BJ (cell line): ENCODE measurements around the gene LRRC41. TPM values are rescaled to one million over a fixed set of nuclear protein-coding genes. Genes with fewer than 3 reads are reported as not detected.
"Not testable (repeated sequence)": the region's sequence is repeated elsewhere in the genome, so short reads cannot be mapped to it uniquely, and the experiment has no call there.

ENCODE experiments used
- CTCF ChIA-PET: fragments of 350-600 bp; formaldehyde crosslinking; extraction: SDS; loops from one replicate; lab custom pipeline; 2021; ENCODE audit warnings: antibody characterized with exemption, inconsistent platforms; lab: Yijun Ruan, JAX
- POLR2A ChIA-PET: fragments of 300-600 bp; sonication (Branson Sonifier 250); formaldehyde crosslinking; extraction: SDS; loops from one replicate; lab custom pipeline; 2021; ENCODE audit warnings: antibody characterized with exemption; lab: Charles Lee
- DNase-seq: peaks from one replicate; pipeline ENCODE4 v3.0.0-alpha.2; 2011; ENCODE audit warnings: low read depth
- H3K27me3 ChIP-seq: 2 replicates; pipeline ENCODE4 v1.6.0; 2011; ENCODE audit warnings: low read length; ENCODE audit not compliant: control insufficient read depth, insufficient read depth
- H3K36me3 ChIP-seq: 2 replicates; pipeline ENCODE4 v1.5.1; 2011; ENCODE audit warnings: low read length; ENCODE audit not compliant: control insufficient read depth, insufficient read depth
- H3K4me3 ChIP-seq: 2 replicates; pipeline ENCODE4 v1.5.1; 2011; ENCODE audit warnings: low read depth, mild to moderate bottlenecking, control low read depth, low read length
- polyA plus RNA-seq: library from polyadenylated mRNA; depleted of rRNA; stranded (reverse); fragments of >200 nt; gene quantifications from 2 replicates; pipeline ENCODE4 v1.2.3, GENCODE V29; 2011
- TF ChIP-seq, protein P1 (sequence below): IDR thresholded peaks from 2 replicates; pipeline ENCODE4 v1.5.1; 2011; ENCODE audit warnings: low read depth, mild to moderate bottlenecking, control low read depth, inconsistent platforms, low read length, moderate library complexity; ENCODE audit not compliant: insufficient read depth

LRRC41 gene
- polyA plus RNA-seq, 1 experiment, result 101 TPM

GRCh38 chr1:46254668-46255067, 48.7 kb downstream of the LRRC41 start:
- ChIA-PET CTCF (interaction anchor here (1.0 to 1.5 kb wide), 4 partner anchors 8 to 79 kb away, joined by 3 to 4 read pairs (median 3); partner anchors contain the start of gene RAD54L), POLR2A (no interaction called here)
- Histone ChIP-seq H3K36me3 (no peaks in the 10 kb centered on the region; the same call in 1 of the 2 replicates), H3K27me3 (no peaks in the 10 kb centered on the region), H3K4me3 (no peak overlapping the region)
- no peak for DNase-seq
- TF ChIP-seq, protein P1, sequence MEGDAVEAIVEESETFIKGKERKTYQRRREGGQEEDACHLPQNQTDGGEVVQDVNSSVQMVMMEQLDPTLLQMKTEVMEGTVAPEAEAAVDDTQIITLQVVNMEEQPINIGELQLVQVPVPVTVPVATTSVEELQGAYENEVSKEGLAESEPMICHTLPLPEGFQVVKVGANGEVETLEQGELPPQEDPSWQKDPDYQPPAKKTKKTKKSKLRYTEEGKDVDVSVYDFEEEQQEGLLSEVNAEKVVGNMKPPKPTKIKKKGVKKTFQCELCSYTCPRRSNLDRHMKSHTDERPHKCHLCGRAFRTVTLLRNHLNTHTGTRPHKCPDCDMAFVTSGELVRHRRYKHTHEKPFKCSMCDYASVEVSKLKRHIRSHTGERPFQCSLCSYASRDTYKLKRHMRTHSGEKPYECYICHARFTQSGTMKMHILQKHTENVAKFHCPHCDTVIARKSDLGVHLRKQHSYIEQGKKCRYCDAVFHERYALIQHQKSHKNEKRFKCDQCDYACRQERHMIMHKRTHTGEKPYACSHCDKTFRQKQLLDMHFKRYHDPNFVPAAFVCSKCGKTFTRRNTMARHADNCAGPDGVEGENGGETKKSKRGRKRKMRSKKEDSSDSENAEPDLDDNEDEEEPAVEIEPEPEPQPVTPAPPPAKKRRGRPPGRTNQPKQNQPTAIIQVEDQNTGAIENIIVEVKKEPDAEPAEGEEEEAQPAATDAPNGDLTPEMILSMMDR, result no peak

- ChIA-PET CTCF (interaction anchor here (5.4 kb wide), 1 partner anchor 98 kb away, joined by 47 read pairs; no protein-coding TSS in a partner anchor), POLR2A (no interaction called here)
- TF ChIP-seq, protein P1, result no peak
- Histone ChIP-seq H3K4me3 (peak overlapping the region; percentile 63), H3K27me3 (no peaks in the 10 kb centered on the region), H3K36me3 (no peaks in the 10 kb centered on the region; the same call in 1 of the 2 replicates)
- no peak for DNase-seq
Measured at GRCh38 chr1:46248122-46248920, 55.1 kb downstream of the LRRC41 start.

DNA sequence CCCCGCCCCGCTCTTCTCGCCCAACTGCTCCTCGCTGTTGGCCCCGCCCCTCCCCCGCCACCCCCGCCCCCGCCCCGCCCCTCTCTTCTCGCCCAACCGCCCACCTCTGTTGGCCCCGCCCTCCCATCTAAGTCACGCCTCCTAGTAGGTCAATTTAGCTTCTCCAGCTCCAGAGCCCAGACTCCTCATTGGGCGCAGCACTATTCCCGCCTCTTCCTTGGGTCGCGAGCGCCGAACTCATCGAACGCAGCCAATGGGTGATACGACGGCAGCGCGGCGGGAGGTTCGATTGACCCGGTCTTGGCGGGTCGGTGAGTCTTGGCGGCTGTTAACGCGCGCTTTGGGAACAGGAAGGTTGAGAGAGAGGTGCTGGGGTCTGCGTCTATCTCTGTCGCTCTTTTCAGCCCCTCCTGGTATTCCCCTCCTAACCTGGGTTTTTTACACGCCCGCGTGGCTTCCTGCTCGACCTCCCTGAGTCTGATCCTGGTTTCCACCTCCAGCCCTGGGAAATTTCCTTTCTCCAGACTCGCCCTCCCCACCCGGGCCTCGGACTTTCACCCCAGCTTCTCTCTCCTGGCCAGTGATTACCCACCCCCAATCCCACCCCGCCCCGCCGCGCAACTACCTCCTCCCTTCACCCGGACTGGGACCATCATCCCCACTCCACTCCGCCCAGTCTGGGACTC, 55.8 kb downstream of the LRRC41 start, which contains the start of gene RAD54L:
RAD54L (plus strand) TSS at position 328 of the 686 bp plus-strand sequence. CDS start 643 bp downstream, outside the sequence.
- peak within 1 kb of the TSS; percentile 63 for H3K4me3 ChIP-seq
- DNase-seq, result peak; percentile 85
- CTCF ChIA-PET, result interaction anchor here (0.6 to 5.4 kb wide), 7 partner anchors 8 to 345 kb away, joined by 3 to 47 read pairs (median 4); no protein-coding TSS in a partner anchor
- no peaks in the 10 kb centered on the region for H3K27me3 ChIP-seq
- no peaks in the 10 kb centered on the region; the same call in 1 of the 2 replicates for H3K36me3 ChIP-seq
- TF ChIP-seq, protein P1, result no peak
- POLR2A ChIA-PET, result interaction anchor here (0.6 to 1.2 kb wide), 3 partner anchors 52 to 99 kb away, joined by 3 to 9 read pairs (median 4); no protein-coding TSS in a partner anchor

- Histone ChIP-seq H3K4me3 (peak overlapping the region; percentile 58), H3K27me3 (no peaks in the 10 kb centered on the region), H3K36me3 (no peaks in the 10 kb centered on the region; the same call in 1 of the 2 replicates)
- TF ChIP-seq, protein P1, result no peak
- DNase-seq, result peak; percentile 4
- ChIA-PET POLR2A (interaction anchor here (0.6 to 1.2 kb wide), 4 partner anchors 9 to 100 kb away, joined by 3 to 9 read pairs (median 4); no protein-coding TSS in a partner anchor), CTCF (interaction anchor here (0.6 to 5.4 kb wide), 9 partner anchors 8 to 345 kb away, joined by 3 to 47 read pairs (median 4); partner anchors contain the start of gene NSUN4)
Measured at GRCh38 chr1:46246548-46247435, 56.6 kb downstream of the LRRC41 start.

- CTCF ChIA-PET, result interaction anchor here (0.8 to 5.4 kb wide), 7 partner anchors 9 to 100 kb away, joined by 3 to 47 read pairs (median 4); partner anchors contain the start of gene NSUN4
Measured at GRCh38 chr1:46246136-46246535, 57.3 kb downstream of the LRRC41 start.

More at GRCh38 chr1:46246136-46246535, 57.3 kb downstream of the LRRC41 start:
- POLR2A ChIA-PET, result interaction anchor here (0.6 kb wide), 1 partner anchor 8 kb away, joined by 4 read pairs; no protein-coding TSS in a partner anchor
- H3K36me3 ChIP-seq, DNase-seq, H3K4me3 ChIP-seq, H3K27me3 ChIP-seq: not testable (repeated sequence)
